NB4 (cell line): ENCODE data around the gene SLC35B3.
"Not testable (repeated sequence)": the region's sequence is repeated elsewhere in the genome, so short reads cannot be mapped to it uniquely, and the experiment has no call there.

Experiments
- DNase-seq: peaks from one replicate; pipeline ENCODE4 v3.0.0; 2010; ENCODE audit warnings: low read depth
- H3K4me3 ChIP-seq: one replicate; pipeline ENCODE4 v1.5.1; 2011; ENCODE audit warnings: mild to moderate bottlenecking, low read depth, low read length, moderate library complexity
- MYC ChIP-seq: IDR thresholded peaks from 2 replicates; pipeline ENCODE4 v1.6.1; 2011; ENCODE audit warnings: low read depth, low read length
- POLR2A ChIP-seq: IDR thresholded peaks from 2 replicates; pipeline ENCODE4 v1.6.1; 2011; ENCODE audit warnings: mild to moderate bottlenecking; ENCODE audit not compliant: insufficient read length; ENCODE audit errors: extremely low read depth
- TF ChIP-seq, protein P1 (sequence below): IDR thresholded peaks from 2 replicates; pipeline ENCODE4 v1.6.1; 2011; ENCODE audit warnings: low read depth, low read length
- TF ChIP-seq, protein P2 (sequence below): IDR thresholded peaks from one replicate; pipeline ENCODE4 v1.5.1; 2012; ENCODE audit warnings: low read depth, low read length

The SLC35B3 gene

DNA sequence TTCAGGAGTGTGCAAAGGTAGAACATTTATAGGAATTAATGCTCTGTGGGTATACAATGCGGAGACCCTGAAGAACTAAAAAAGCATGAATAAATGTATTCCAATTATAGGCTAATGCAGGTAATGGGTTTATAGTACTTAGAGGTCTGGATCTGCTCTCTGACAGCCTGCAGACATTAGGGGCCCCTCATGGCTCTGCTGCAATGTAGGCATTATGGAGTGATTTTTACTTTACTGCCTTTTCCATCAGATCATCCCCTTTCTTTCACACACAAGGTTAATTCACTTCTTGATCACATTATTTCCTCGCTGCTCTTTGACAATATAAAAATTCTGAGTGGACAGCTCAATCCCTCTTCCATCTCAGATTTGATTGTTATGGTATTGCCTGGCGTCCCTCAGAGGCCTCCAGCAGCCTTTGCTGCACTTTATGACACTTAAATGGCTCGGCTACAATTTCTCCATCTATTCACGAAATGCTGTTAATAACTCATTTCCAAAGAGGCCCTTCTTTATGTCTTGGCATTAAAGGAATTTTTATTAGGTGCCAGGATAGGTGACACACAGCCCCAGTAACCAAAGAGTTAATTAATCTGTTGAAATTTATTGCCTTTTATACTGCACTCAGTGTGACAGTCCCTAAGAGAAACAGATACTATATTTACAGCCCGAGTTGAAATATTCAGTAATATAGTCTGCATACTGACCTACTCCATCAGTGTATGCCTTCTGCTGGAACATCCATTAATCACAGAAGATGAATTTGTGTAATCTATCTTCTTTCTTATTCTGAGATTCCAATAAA lies 33.4 kb upstream of the SLC35B3 start:
- no peak for DNase-seq
- no peak for TF ChIP-seq MYC
- H3K4me3 ChIP-seq: no peak overlapping the region

DNA sequence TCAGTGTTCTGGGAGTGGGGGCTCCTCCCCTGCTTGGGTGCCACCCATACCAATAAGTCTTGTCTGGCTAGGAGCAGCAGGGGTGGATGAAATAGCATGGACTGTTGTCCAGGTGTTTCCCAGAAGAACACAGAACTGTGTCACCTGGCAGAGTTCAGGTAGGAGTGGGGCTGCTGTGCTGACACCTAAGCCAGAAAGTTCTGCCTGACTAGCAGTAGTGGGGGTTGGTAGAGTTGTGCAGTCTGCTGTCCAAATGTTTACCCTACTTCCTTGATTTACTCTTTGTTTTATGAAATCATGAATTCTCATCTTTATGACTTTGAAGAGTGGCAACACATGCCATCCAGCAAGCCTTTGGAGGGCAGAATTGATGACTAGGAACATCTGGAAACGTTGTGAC lies 27.3 kb upstream of the SLC35B3 start:
- H3K4me3 ChIP-seq: no peak overlapping the region
- no peak for DNase-seq
- TF ChIP-seq MYC: no peak
- TF ChIP-seq, protein P1, sequence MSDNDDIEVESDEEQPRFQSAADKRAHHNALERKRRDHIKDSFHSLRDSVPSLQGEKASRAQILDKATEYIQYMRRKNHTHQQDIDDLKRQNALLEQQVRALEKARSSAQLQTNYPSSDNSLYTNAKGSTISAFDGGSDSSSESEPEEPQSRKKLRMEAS: no peak
- TF ChIP-seq POLR2A: no peak
- TF ChIP-seq, protein P2, sequence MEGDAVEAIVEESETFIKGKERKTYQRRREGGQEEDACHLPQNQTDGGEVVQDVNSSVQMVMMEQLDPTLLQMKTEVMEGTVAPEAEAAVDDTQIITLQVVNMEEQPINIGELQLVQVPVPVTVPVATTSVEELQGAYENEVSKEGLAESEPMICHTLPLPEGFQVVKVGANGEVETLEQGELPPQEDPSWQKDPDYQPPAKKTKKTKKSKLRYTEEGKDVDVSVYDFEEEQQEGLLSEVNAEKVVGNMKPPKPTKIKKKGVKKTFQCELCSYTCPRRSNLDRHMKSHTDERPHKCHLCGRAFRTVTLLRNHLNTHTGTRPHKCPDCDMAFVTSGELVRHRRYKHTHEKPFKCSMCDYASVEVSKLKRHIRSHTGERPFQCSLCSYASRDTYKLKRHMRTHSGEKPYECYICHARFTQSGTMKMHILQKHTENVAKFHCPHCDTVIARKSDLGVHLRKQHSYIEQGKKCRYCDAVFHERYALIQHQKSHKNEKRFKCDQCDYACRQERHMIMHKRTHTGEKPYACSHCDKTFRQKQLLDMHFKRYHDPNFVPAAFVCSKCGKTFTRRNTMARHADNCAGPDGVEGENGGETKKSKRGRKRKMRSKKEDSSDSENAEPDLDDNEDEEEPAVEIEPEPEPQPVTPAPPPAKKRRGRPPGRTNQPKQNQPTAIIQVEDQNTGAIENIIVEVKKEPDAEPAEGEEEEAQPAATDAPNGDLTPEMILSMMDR: no peak

DNA sequence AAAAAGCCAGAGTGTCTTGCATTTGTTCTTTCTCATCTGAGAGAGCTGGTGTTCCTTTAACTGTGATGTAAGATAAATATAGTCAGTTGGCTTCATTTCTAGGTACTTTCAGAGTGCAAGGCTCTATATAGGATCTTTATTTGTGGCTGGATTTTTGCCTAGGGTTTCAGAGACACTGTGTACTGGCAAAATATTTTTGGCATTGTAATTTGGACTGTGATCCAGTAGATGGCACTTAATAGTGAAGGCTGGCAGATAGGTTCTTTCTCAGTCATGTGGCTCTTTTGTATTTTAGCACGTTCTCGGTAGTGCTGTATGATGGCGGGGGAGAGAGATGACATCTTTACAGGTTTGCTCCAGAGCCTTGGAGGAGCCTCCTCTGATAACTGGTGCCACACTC lies 26.8 kb upstream of the SLC35B3 start:
- DNase-seq: no peak
- TF ChIP-seq MYC (no peak), POLR2A (no peak)
- TF ChIP-seq, protein P2: no peak
- TF ChIP-seq, protein P1: no peak
- no peak overlapping the region for H3K4me3 ChIP-seq

DNA sequence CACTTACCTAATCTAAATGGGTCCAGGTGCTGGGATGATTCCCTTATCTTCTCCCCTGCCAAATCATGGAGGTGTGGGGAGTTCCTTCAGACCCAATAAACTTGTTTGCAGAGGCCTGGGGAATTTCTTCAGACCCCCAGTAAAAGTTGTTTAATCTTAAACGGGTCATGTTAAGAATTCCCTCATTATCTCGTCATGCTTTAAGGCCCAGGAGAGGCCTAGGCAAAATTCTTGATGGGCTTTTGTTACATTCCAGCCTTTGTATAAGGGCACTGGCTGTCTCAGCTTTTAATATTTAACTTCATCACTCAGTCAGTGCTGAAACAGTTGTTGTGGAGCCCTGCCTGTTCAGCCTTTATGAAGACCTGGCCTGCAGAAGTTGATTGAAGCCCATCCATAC lies 11.0 kb upstream of the SLC35B3 start:
- TF ChIP-seq, protein P1: no peak
- TF ChIP-seq POLR2A (no peak), MYC (no peak)
- TF ChIP-seq, protein P2: no peak
- DNase-seq: no peak
- no peak overlapping the region for H3K4me3 ChIP-seq

DNA sequence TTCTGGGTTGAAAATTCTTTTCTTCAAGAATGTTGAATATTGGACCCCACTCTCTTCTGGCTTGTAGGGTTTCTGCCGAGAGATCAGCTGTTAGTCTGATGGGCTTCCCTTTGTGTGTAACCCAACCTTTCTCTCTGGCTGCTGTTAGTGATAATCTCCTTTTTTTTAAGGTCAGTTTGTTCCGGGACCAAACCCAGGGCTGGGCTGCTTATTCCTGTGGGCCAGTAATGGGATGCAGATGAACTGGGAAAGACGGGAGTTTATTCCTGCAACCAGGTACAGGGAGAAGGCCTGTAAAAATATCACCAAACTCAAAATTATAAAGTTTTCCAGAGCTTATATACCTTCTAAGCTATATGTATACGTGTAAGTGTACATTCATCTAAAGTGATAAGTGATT lies 10.6 kb upstream of the SLC35B3 start:
- H3K4me3 ChIP-seq, DNase-seq: not testable (repeated sequence)

DNA sequence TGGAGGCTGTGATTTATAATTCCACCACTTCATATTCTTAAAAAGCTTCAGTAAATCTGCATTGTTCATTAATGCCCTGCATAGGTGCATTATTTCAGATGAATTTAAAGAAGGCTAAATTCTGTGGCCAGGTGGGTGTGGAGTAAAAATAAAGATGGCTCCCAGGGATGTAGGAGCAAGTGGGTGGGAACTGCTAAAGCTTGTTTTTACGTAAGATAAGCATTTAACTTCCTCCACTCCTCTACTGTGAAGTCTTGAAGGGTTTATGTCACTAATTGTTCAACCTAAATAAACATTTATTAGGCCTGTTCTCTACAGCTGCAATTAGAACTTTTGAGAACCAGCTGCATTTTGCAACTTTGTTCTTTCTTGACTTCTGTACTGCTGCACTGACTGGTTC lies 6.8 kb upstream of the SLC35B3 start:
- no peak overlapping the region for H3K4me3 ChIP-seq
- TF ChIP-seq, protein P2: no peak
- TF ChIP-seq POLR2A (no peak), MYC (no peak)
- TF ChIP-seq, protein P1: no peak
- DNase-seq: no peak

DNA sequence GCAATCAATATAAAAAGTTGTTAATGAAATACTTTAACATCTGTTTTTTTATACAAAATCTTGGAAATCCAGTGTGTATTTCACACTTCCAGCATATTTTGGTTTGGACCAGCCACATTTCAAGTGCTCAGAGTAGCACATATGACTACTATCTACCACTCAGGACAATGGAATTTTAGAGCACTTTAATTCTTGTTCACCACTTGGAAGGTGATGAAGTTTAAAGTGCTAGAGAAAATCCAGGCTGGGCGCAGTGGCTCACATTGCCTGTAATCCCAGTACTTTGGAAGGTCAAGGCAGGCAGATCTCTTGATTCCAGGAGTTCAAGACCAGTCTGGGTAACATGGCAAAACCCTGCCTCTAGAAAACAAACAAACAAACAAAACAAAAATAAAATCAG lies 6.1 kb upstream of the SLC35B3 start:
- no peak overlapping the region for H3K4me3 ChIP-seq
- DNase-seq: no peak
- TF ChIP-seq POLR2A: no peak
- TF ChIP-seq, protein P2: no peak
- TF ChIP-seq, protein P1: no peak
- no peak for TF ChIP-seq MYC
